Measurements from ENCODE around the gene PAPSS2. TPM values are rescaled to one million over a fixed set of nuclear protein-coding genes. Genes with fewer than 3 reads are reported as not detected.
"Not testable (repeated sequence)": the region's sequence is repeated elsewhere in the genome, so short reads cannot be mapped to it uniquely, and the experiment has no call there.

PAPSS2 gene
- total RNA-seq: 32.3 TPM

GRCh38 chr10:87659571-87660483 lies at the start of gene PAPSS2:
Gene PAPSS2 (plus strand): TSS chr10:87659878. CDS start chr10:87659982, 104 bp downstream.
- DNase-seq (ENCODE audit: low spot score) (peak; percentile 81), ATAC-seq (peak; percentile 80)
- intact Hi-C loops (cut with DNase I): no loop called here

- ATAC-seq; DNase-seq (ENCODE audit: low spot score); intact Hi-C loops (cut with DNase I): not testable (repeated sequence)
Observed at GRCh38 chr10:87611341-87611740, 48.3 kb upstream of the PAPSS2 start.

GRCh38 chr10:87612115-87612514 lies 47.6 kb upstream of the PAPSS2 start:
- no peak for ATAC-seq
- intact Hi-C loops (cut with DNase I): no loop called here
- no peak for DNase-seq (ENCODE audit: low spot score)

GRCh38 chr10:87613751-87614150 lies 45.9 kb upstream of the PAPSS2 start:
- ATAC-seq (no peak), DNase-seq (ENCODE audit: low spot score) (no peak)
- intact Hi-C loops (cut with DNase I): no loop called here

GRCh38 chr10:87615856-87616255 lies 43.8 kb upstream of the PAPSS2 start:
- no peak for DNase-seq (ENCODE audit: low spot score)
- no peak for ATAC-seq
- intact Hi-C loops (cut with DNase I): no loop called here

- intact Hi-C loops (cut with DNase I): no loop called here
- ATAC-seq: no peak
Observed at GRCh38 chr10:87617503-87617902, 42.2 kb upstream of the PAPSS2 start.

GRCh38 chr10:87618566-87619423 lies 40.9 kb upstream of the PAPSS2 start:
- intact Hi-C loops (cut with DNase I): no loop called here
- no peak for DNase-seq (ENCODE audit: low spot score)
- peak; percentile 53 for ATAC-seq

More at GRCh38 chr10:87617503-87617902, 42.2 kb upstream of the PAPSS2 start:
- DNase-seq (ENCODE audit: low spot score): no peak

GRCh38 chr10:87619705-87620104 lies 40.0 kb upstream of the PAPSS2 start:
- ATAC-seq (peak; percentile 32), DNase-seq (ENCODE audit: low spot score) (no peak)
- intact Hi-C loops (cut with DNase I): no loop called here

GRCh38 chr10:87621440-87621839 lies 38.2 kb upstream of the PAPSS2 start:
- DNase-seq (ENCODE audit: low spot score); ATAC-seq; intact Hi-C loops (cut with DNase I): not testable (repeated sequence)

- DNase-seq (ENCODE audit: low spot score) (no peak), ATAC-seq (peak; percentile 82)
- intact Hi-C loops (cut with DNase I): no loop called here
Observed at GRCh38 chr10:87622314-87623004, 37.2 kb upstream of the PAPSS2 start.

- ATAC-seq (no peak), DNase-seq (ENCODE audit: low spot score) (no peak)
- intact Hi-C loops (cut with DNase I): no loop called here
Observed at GRCh38 chr10:87623191-87623590, 36.5 kb upstream of the PAPSS2 start.

- no peak for ATAC-seq
- no peak for DNase-seq (ENCODE audit: low spot score)
- intact Hi-C loops (cut with DNase I): no loop called here
Observed at GRCh38 chr10:87625661-87626060, 34.0 kb upstream of the PAPSS2 start.

- intact Hi-C loops (cut with DNase I): no loop called here
- DNase-seq (ENCODE audit: low spot score) (no peak), ATAC-seq (no peak)
Observed at GRCh38 chr10:87626422-87626892, 33.2 kb upstream of the PAPSS2 start.

- no peak for DNase-seq (ENCODE audit: low spot score)
- ATAC-seq: no peak
- intact Hi-C loops (cut with DNase I): no loop called here
Observed at GRCh38 chr10:87630171-87630570, 29.5 kb upstream of the PAPSS2 start.

GRCh38 chr10:87632454-87632853 lies 27.2 kb upstream of the PAPSS2 start:
- intact Hi-C loops (cut with DNase I): no loop called here
- no peak for ATAC-seq
- no peak for DNase-seq (ENCODE audit: low spot score)

- intact Hi-C loops (cut with DNase I): no loop called here
- ATAC-seq (no peak), DNase-seq (ENCODE audit: low spot score) (no peak)
Observed at GRCh38 chr10:87634311-87634710, 25.4 kb upstream of the PAPSS2 start.

GRCh38 chr10:87635498-87636312 lies 24.0 kb upstream of the PAPSS2 start:
- ATAC-seq: no peak
- intact Hi-C loops (cut with DNase I): no loop called here
- no peak for DNase-seq (ENCODE audit: low spot score)

- DNase-seq (ENCODE audit: low spot score) (no peak), ATAC-seq (no peak)
- intact Hi-C loops (cut with DNase I): no loop called here
Observed at GRCh38 chr10:87636313-87636915, 23.3 kb upstream of the PAPSS2 start.

All from sciatic nerve (tissue), 2 donors.